GM15510 (cell line): Measurements from ENCODE around the gene ELMO2.
A peak's percentile ranks its signal among the peaks of the same experiment; 100 is the strongest.

Source experiments
- POLR2A ChIP-seq: IDR thresholded peaks from 3 replicates; pipeline ENCODE4 v1.6.1; 2011; ENCODE audit warnings: borderline replicate concordance; ENCODE audit not compliant: insufficient read length; ENCODE audit errors: extremely low read depth

The ELMO2 gene

GRCh38 chr20:46406200-46406985 lies at the start of gene ELMO2:
TSS of gene ELMO2 (minus strand) at chr20:46406615. CDS start at chr20:46394482, 12,133 bp downstream.
- peak; percentile 57 for TF ChIP-seq POLR2A

- TF ChIP-seq POLR2A: no peak
Measured at GRCh38 chr20:46455729-46456128, 49.3 kb upstream of the ELMO2 start.

- TF ChIP-seq POLR2A: no peak
Measured at GRCh38 chr20:46446851-46447250, 40.4 kb upstream of the ELMO2 start.

DNA sequence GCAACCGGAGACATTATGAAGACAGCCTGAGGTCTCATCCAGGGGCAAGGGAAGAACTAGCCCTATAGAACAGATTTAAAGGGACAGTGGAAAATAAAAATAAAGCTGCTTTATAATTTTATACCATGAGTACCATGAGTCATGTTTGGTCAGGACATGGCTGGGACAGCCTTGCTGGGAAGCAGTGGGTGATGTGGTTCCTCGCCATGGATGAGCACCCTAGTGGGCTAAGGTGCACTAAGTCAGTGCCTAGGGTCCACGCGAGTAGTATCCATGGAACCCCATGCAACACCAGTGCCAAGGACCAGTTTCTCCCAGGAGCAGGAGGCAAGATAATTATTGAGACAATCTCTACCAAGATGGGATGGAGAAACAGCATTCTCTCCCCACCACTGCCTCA lies 33.4 kb upstream of the ELMO2 start:
- no peak for TF ChIP-seq POLR2A

DNA sequence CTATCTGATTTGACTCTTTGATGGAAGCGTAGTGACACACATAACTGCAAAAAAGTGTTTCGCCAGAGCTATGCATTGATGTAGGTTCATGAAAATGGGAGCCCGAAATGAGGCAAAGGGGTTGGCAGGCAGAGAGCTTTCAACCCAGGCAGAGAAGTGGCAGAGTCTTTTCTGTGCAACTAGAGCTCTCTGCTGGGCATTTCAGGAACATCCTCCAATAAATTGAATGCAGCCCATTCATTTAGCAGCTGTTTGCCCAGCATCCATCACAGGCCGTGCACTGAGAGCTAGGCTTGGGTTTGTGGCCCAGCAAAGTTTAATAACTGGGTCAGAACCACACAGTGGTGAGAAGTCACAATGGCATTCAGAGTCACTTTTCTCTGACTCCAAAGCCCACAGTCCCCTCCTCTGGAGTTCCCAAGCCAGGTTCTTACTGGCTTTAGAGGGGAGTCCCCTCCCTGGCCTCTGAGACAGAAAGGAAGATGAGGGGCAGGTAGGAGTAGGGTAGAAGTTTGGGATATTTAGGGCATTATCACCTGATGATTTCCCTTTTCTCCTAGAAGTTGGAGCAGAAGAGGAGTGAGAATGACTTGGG lies 31.8 kb upstream of the ELMO2 start:
- no peak for TF ChIP-seq POLR2A

DNA sequence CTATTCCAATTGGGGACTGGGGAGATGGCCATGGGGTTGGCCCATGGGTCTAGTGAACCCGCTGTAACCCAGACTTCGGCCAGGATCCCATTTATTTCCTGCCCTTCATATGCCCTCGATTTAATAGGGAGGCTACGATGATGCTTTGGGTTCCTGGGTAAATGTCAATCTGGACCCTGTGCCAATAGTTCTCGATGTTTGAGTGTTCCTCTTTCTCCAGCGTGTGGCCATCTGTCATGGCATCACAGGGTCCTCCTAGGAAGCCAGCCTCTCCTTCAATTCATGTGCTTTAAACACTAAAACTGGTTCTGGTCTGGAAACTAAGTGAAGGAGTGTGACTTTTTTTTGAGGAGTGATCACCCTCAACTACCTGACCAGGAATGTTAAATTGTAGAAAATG lies 28.7 kb upstream of the ELMO2 start:
- no peak for TF ChIP-seq POLR2A

GRCh38 chr20:46434597-46434996 lies 28.2 kb upstream of the ELMO2 start:
- no peak for TF ChIP-seq POLR2A

DNA sequence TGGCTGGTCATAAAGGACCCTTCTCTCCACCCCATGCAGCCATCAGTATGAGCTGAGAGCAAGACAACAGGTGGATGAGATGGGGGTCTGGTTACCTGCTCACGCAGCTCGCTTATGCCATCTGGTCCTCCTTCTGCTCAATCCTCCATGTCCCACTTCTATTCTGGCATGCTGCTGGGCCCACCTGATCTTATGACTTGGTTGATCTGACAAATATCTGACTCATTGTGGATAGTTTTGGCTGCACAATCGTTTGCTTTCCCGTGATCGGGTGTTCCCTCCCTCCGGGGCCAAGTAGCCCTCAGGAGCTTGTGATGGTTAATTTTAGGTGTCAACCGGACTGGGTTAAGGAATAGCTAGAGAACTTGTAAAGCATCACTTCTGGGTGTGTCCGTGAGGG lies 26.6 kb upstream of the ELMO2 start:
- no peak for TF ChIP-seq POLR2A

GRCh38 chr20:46430921-46431712 lies 24.7 kb upstream of the ELMO2 start:
- TF ChIP-seq POLR2A: no peak

DNA sequence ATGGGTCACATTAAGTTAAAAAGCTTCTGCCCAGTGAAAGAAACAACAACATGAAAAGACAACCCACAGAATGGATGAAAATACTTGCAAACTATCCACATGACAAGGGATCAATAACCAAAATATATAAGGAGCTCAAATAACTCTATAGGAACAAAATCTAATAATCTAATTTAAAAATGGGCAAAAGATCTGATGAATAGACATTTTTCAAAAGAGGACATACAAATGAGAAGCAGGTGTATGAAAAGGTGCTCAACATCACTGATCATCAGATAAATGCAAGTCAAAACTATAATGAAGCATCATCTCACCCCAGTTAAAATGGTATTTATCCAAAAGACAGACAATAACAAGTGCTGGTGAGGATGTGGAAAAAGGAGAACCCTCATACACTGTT lies 21.0 kb upstream of the ELMO2 start:
- TF ChIP-seq POLR2A: no peak

GRCh38 chr20:46423882-46424482 lies 17.6 kb upstream of the ELMO2 start:
- TF ChIP-seq POLR2A: no peak

- TF ChIP-seq POLR2A: no peak
Measured at GRCh38 chr20:46423342-46423741, 16.9 kb upstream of the ELMO2 start.

GRCh38 chr20:46420878-46421277 lies 14.5 kb upstream of the ELMO2 start:
- TF ChIP-seq POLR2A: no peak

- no peak for TF ChIP-seq POLR2A
Measured at GRCh38 chr20:46419882-46420281, 13.5 kb upstream of the ELMO2 start.

DNA sequence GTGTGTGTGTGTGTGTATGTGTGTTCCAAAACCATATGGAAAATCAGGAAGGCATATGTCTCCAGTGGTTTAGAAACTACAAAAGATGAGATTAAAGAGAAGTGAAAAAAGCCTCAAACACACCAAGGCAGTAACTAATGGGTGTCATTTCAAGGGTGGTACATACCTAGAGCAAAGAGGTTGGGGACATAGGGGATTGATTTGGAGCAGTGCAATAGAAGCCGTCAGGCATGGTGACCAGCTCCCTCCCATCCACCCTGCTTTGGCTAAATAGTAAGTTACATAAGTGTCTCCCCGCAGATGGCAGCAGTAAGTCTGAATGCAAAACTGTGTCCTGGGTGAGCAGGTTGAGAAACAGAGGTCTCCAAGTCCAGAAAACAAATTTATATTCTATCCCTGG lies 10.4 kb upstream of the ELMO2 start:
- TF ChIP-seq POLR2A: no peak
